Heart left ventricle (tissue), 13 donors: ENCODE results near the gene SETD7.

Experiments
- POLR2A ChIP-seq, 2 donors: fragments of 450-650 bp; IDR thresholded peaks; one replicate each; pipeline ENCODE4 v1.6.1; 2017; ENCODE audit warnings: antibody characterized with exemption in 2 of 2, mild to moderate bottlenecking in 2 of 2, moderate library complexity in 2 of 2
- TF ChIP-seq, protein P1 (sequence below), 12 donors: fragments of 200-600 bp; sonication (generic) in 4 of 12; IDR thresholded peaks; one replicate each; pipeline versions ENCODE4 v1.5.0 to v1.8.0; 2018 to 2022; ENCODE audit warnings: antibody characterized with exemption in 12 of 12, mild to moderate bottlenecking in 5 of 12
- donor health status: ischemic (EF 13 %, LVEDD 7.1; RV severe dilation, severe dysfunction).
- donor health status: DM: no; HTN: yes; CAD: no.
- donor health status: DM: no; HTN: no; CAD: no.
- donor health status: ischemic (EF 25% LVEDD 6.9; RV normal size, moderate dysfunction).
- donor health status: ischemic (EF 25% LVEDD 5.7; RV mildly dilated, moderate dysfunction).
- donor health status: ischemic (EF 35%, LVEDD 5.7; RV mildly dilated, moderate dysfunction).
- donor health status: nonischemic (EF 11% LVEDD 7.7; RV severe dilation, severe dysfunction).
- donor health status: DM: yes; HTN: yes; CAD: no.
- donor health status: PGD.
- donor health status: ischemic (EF 29% LVEDD 5.4; RV normal size, mild dysfunction).
- donor health status: nonischemic (EF 23%, LVEDD 6.1; RV moderate dilation, normal function).

DNA sequence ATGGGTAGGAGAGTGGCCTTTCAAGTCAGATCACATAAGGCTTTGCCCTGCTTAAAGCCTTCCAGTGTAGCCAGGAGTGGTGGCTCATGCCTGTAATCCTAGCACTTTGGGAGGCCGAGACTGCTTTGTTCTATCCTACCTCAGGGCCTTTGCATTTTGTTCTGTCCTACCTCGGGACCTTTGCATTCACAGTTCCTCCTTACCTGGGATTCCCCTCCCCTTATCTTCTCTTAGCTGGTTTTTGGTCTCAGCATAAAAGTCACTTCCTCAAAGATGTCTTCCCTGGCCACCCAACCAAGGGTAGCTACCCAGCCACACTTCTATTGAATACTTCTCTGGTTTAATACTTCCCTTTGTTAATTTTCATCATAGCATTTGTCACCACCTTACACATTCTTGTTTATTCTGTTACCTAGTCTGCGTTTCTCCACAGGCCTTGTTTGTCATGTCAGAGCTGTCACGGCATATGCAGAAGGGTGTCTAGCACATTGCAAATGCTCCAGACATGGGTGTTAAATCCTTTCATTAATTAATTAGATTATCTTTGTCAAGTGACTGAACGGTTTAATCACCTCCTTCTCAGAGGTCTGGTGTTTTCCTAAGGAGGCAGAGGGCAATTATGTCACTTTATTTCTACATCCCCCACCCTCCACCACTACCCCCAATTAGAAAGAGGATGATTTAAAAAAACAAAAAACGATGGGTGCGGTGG lies 11.3 kb upstream of the SETD7 start:
- TF ChIP-seq, protein P1, sequence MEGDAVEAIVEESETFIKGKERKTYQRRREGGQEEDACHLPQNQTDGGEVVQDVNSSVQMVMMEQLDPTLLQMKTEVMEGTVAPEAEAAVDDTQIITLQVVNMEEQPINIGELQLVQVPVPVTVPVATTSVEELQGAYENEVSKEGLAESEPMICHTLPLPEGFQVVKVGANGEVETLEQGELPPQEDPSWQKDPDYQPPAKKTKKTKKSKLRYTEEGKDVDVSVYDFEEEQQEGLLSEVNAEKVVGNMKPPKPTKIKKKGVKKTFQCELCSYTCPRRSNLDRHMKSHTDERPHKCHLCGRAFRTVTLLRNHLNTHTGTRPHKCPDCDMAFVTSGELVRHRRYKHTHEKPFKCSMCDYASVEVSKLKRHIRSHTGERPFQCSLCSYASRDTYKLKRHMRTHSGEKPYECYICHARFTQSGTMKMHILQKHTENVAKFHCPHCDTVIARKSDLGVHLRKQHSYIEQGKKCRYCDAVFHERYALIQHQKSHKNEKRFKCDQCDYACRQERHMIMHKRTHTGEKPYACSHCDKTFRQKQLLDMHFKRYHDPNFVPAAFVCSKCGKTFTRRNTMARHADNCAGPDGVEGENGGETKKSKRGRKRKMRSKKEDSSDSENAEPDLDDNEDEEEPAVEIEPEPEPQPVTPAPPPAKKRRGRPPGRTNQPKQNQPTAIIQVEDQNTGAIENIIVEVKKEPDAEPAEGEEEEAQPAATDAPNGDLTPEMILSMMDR (IDR thresholded peaks at IDR 0.05): no peak
- no peak for TF ChIP-seq POLR2A (IDR thresholded peaks at IDR 0.05)
